HL-60 (cell line): ENCODE measurements around the gene ADAMTS17.
"Not testable (repeated sequence)": the region's sequence is repeated elsewhere in the genome, so short reads cannot be mapped to it uniquely, and the experiment has no call there.

Experiments
- DNase-seq, 2 experiments: peaks; one replicate each; pipeline ENCODE4 v3.0.0-alpha.2; 2010 to 2020; ENCODE audit warnings: low read depth in 1 of 2, low spot score in 1 of 2
- H3K27ac ChIP-seq: fragments of 250-450 bp; sonication (Bioruptor Pico); replicated peaks from 2 replicates; pipeline ENCODE4 v1.5.1; 2020; ENCODE audit warnings: mild to moderate bottlenecking, moderate library complexity
- H3K27me3 ChIP-seq: fragments of 250-450 bp; sonication (Bioruptor Pico); 2 replicates; pipeline ENCODE4 v1.5.1; 2021; ENCODE audit warnings: mild to moderate bottlenecking, moderate library complexity; ENCODE audit not compliant: insufficient read depth, poor library complexity, severe bottlenecking
- H3K4me3 ChIP-seq: replicated peaks from 2 replicates; pipeline ENCODE4 v1.5.1; 2011; ENCODE audit warnings: mild to moderate bottlenecking, control low read depth, low read length; ENCODE audit not compliant: insufficient read depth
- GABPA ChIP-seq: IDR thresholded peaks from 2 replicates; pipeline ENCODE4 v1.6.1; 2012; ENCODE audit warnings: low read depth
- POLR2AphosphoS5 ChIP-seq: IDR thresholded peaks from 2 replicates; pipeline ENCODE4 v1.6.1; 2012; ENCODE audit warnings: low read depth
- SPI1 ChIP-seq: IDR thresholded peaks from 2 replicates; pipeline ENCODE4 v1.6.1; 2012; ENCODE audit warnings: low read depth, mild to moderate bottlenecking, borderline replicate concordance
- TF ChIP-seq, protein P1 (sequence below): IDR thresholded peaks from 2 replicates; pipeline ENCODE4 v1.6.1; 2012; ENCODE audit warnings: low read depth; ENCODE audit not compliant: insufficient replicate concordance
- TF ChIP-seq, protein P2 (sequence below): IDR thresholded peaks from one replicate; pipeline ENCODE4 v1.5.1; 2011; ENCODE audit warnings: low read length, control low read depth, inconsistent platforms; ENCODE audit not compliant: insufficient read depth

ADAMTS17 gene

DNA sequence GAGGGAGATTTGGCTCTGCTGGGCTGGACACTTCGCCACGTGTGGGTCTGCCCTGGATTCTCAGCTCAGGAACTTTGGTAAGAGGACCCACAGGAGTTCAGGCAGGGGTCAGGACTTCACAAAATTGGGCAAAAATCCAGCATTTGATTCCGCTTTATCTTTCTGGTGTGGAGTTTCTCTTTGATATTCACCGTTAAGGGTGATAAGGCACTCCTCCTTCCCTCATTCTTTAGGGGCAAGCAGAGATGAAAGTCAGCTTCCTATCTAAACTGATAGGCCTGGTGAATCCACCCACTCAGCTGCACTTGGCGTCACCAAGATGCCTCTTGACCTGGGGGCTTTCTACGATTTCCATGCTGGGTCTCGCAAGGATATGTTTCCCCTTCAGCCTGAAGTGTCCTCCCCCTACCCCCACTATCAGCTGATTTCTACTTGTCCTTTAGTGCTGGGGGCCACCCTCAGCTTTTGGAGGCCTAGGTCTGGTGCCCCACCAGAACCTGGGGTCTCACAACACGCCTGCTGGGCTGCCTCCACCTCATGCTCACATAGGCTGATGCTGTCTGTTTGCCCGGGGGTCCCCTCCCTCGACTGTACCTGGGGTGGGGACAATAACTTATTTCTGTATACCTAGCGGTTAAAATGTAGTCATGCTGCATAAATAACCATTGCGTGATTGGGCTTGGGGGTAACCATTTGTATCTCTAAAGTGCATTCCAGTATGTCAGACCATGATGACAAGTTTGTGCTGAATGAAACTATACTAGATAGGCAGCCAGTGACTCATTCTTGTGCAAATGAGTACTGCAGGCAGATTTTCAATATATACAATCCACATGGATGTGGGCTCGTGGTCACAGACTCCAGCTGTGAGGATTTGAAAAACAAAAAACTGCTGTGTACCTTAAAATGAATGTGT is 248.3 kb downstream of the ADAMTS17 start:
- no peak for DNase-seq
- H3K4me3 ChIP-seq: no peak overlapping the region
- no peaks in the 10 kb centered on the region for H3K27me3 ChIP-seq
- H3K27ac ChIP-seq: no peak overlapping the region
- TF ChIP-seq, protein P1, sequence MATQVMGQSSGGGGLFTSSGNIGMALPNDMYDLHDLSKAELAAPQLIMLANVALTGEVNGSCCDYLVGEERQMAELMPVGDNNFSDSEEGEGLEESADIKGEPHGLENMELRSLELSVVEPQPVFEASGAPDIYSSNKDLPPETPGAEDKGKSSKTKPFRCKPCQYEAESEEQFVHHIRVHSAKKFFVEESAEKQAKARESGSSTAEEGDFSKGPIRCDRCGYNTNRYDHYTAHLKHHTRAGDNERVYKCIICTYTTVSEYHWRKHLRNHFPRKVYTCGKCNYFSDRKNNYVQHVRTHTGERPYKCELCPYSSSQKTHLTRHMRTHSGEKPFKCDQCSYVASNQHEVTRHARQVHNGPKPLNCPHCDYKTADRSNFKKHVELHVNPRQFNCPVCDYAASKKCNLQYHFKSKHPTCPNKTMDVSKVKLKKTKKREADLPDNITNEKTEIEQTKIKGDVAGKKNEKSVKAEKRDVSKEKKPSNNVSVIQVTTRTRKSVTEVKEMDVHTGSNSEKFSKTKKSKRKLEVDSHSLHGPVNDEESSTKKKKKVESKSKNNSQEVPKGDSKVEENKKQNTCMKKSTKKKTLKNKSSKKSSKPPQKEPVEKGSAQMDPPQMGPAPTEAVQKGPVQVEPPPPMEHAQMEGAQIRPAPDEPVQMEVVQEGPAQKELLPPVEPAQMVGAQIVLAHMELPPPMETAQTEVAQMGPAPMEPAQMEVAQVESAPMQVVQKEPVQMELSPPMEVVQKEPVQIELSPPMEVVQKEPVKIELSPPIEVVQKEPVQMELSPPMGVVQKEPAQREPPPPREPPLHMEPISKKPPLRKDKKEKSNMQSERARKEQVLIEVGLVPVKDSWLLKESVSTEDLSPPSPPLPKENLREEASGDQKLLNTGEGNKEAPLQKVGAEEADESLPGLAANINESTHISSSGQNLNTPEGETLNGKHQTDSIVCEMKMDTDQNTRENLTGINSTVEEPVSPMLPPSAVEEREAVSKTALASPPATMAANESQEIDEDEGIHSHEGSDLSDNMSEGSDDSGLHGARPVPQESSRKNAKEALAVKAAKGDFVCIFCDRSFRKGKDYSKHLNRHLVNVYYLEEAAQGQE: no peak
- TF ChIP-seq, protein P2, sequence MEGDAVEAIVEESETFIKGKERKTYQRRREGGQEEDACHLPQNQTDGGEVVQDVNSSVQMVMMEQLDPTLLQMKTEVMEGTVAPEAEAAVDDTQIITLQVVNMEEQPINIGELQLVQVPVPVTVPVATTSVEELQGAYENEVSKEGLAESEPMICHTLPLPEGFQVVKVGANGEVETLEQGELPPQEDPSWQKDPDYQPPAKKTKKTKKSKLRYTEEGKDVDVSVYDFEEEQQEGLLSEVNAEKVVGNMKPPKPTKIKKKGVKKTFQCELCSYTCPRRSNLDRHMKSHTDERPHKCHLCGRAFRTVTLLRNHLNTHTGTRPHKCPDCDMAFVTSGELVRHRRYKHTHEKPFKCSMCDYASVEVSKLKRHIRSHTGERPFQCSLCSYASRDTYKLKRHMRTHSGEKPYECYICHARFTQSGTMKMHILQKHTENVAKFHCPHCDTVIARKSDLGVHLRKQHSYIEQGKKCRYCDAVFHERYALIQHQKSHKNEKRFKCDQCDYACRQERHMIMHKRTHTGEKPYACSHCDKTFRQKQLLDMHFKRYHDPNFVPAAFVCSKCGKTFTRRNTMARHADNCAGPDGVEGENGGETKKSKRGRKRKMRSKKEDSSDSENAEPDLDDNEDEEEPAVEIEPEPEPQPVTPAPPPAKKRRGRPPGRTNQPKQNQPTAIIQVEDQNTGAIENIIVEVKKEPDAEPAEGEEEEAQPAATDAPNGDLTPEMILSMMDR: no peak
- no peak for TF ChIP-seq POLR2AphosphoS5
- no peak for TF ChIP-seq GABPA
- no peak for TF ChIP-seq SPI1

DNA sequence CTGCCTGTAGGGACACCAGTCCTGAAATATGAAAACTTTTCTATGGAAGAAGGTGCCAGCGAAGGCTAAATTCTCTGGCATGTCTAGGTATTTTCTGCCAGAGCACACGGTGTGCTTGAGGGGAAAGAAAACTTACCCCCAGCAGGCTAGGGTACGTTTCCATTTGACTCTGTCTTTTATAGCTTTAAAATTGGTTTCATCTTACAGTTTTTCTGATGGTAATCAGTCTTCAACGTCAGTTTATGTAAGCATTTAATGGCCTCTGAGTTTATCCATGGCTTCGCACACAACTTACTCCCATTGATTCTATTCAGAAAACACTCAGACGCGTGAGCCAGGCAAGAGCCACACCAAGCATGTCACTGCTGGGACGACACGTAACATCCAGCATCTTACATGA is 249.7 kb downstream of the ADAMTS17 start:
- H3K4me3 ChIP-seq: no peak overlapping the region
- TF ChIP-seq, protein P2: no peak
- TF ChIP-seq SPI1 (no peak), GABPA (no peak), POLR2AphosphoS5 (no peak)
- TF ChIP-seq, protein P1: no peak
- DNase-seq: no peak
- H3K27me3 ChIP-seq: no peaks in the 10 kb centered on the region
- H3K27ac ChIP-seq: no peak overlapping the region

DNA sequence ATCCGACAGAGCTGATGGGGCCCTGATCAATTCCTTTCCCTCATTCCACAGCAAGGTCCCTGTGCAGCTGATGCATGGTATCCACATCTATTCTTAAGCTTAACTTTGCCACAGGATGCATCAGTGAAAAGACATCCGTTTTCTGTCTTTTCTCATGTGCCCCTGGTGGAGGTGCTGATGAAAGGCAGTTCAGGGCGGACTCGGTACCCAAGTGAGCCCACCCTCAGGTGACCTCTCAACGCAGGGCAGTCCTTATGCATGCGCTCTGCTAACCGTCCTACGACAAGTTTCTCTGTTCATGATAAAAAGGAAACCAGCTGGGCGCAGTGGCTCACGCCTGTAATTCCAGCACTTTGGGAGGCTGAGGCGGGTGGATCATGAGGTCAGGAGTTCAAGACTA is 251.4 kb downstream of the ADAMTS17 start:
- Histone ChIP-seq H3K27ac (no peak overlapping the region), H3K4me3 (no peak overlapping the region), H3K27me3 (no peaks in the 10 kb centered on the region)
- DNase-seq: no peak
- no peak for TF ChIP-seq GABPA
- TF ChIP-seq, protein P1: no peak
- TF ChIP-seq SPI1: no peak

GRCh38 chr15:100084042-100084821 is 257.5 kb downstream of the ADAMTS17 start:
- not testable (repeated sequence) for H3K27ac ChIP-seq, DNase-seq, H3K27me3 ChIP-seq, H3K4me3 ChIP-seq
